HG03342 (cell line): Measurements from ENCODE around the gene GMFB.

Source experiments
- ATAC-seq: cut with Tn5 transposase; IDR thresholded peaks from one replicate; pipeline ENCODE4 v1.9.1; 2021; ENCODE audit warnings: mild to moderate bottlenecking, moderate library complexity; ENCODE audit not compliant: unreplicated experiment

GMFB gene

DNA sequence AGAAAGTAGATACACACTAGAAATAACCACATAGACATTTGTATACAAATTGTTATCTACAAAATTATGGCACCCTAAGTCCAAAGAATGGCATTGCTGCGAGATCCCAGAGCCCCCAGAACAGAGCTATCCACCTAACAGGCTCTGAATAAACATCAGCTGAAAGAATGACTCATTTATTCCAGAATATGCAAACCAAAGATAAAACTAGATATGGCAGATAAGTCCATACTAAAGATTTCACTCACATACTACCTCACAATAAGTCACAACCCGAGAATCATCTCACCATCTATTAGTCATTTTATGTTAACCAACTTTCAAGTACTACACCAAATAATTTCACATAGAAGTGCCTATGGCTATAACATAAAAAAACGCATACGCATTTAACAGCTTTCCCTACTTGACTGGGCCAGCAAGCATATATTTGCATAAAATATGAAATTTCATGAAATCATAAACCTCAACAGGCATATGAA, 53.2 kb downstream of the GMFB start:
- ATAC-seq: peak; percentile 71

DNA sequence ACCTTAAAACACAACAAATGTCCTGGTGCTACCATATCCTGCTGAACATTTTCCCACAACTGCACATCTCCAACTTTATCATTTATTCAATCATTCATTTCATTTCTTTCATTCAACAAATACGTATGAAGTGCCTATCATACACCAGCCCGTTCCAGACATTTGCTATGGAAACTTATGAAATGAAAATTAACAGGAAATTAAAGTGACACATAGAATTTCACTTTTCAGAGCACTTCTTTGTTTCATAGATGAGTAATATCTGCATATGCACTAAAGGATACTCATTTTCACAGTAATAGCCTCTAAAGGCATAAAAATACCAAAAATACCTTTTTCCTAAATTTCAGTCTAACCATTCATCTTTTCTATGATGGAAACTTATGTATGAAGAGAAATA, 60.3 kb downstream of the GMFB start:
- ATAC-seq: no peak

DNA sequence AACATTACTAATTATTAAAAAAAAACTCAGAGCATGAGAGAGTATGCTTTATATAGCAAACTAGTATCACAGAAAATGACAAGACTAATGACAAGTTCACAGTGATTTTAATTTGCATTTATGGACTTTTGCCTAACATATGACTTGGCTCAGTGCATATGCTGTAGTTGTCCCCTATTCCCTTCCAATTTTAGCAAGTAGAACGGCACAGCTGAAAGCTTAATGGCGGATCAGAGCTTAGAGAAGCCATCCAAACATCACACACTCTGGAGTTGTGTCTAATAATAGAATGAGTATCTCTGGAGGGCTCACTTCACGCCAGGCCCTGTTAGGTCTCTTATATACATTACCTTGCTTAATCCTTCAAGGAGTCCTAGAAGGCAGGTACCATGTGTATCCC, 60.9 kb downstream of the GMFB start:
- ATAC-seq: no peak

DNA sequence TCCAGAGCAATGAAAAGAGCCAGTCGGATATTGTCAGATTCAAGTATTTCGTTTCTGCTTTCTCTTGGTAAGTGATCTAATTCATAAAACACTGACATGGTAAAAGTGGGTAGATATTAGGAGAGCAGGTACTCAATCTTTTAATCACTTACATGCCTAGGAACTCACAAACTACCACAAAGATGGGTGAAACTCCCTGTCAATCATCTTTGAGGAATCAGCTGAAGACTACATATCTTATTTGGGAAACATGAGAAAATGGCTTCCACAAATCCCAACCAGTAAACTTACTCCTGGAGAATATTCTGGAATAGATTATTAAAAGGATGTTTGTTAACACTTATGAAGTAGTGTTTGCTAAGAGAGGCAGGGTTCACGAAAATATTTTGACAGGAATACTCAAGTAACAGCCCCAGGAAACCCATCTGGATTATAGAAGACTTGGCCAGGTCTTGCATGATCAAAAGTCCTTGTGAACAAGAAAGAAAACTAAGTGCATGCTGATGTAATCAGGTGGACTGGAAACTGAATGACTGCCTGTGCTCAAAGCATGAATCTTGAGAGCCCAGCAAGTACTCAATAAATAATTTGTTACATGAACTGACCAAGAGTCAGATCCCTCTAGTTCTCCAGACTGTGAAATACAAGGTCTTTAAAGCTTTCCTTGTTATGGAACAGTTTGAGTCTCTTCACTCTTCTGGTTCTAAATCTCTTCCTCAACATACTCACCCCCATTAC, 63.1 kb downstream of the GMFB start:
- no peak for ATAC-seq

DNA sequence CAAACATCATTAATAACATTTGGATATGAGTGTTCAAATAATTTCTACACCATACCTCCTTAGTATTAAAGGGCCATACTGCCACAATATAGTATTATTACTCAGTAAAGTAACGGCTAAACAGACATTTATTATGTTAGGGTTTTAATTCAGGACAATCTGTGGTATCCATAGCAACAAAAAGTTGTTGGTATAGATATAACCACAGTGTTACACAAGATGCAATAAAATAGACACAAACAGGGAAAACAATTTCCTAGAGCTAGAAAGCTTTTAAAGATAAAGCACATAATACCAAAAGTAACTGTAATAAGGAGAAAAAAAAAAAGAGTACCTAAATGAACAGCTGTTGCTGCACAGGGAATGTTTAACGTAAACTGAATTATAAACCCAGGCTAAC, 63.7 kb downstream of the GMFB start:
- no peak for ATAC-seq
